Adrenal gland (tissue), 12 donors: ENCODE measurements around the gene NOXA1. TPM values are rescaled to one million over a fixed set of nuclear protein-coding genes. Genes with fewer than 3 reads are reported as not detected.

Experiments
- DNase-seq, 7 donors: peaks; one replicate each; pipeline ENCODE4 v3.0.0-alpha.2; 2019 to 2020
- H3K27ac ChIP-seq, 5 donors: fragments of 200-600 bp; sonication (generic) in 4 of 5; 1 replicate in 3 of 5; 2 replicates in 2 of 5; pipeline versions ENCODE4 v1.5.1 to v1.8.0; 2016 to 2020; ENCODE audit warnings: mild to moderate bottlenecking in 1 of 5
- H3K27me3 ChIP-seq: fragments of 200-600 bp; 2 replicates; pipeline ENCODE4 v1.8.0; 2021
- H3K36me3 ChIP-seq, 2 donors: fragments of 200-600 bp; replicated peaks in 1 of 2; 1 replicate in 1 of 2; 2 replicates in 1 of 2; pipeline versions ENCODE4 v1.5.1 to v1.8.0; 2018 to 2022
- H3K4me1 ChIP-seq, 2 donors: fragments of 200-600 bp; replicated peaks in 1 of 2; 1 replicate in 1 of 2; 2 replicates in 1 of 2; pipeline versions ENCODE4 v1.5.1 to v1.8.0; 2018 to 2021
- H3K4me3 ChIP-seq, 4 donors: fragments of 200-600 bp; sonication (generic) in 3 of 4; one replicate each; pipeline ENCODE4 v1.5.1; 2016 to 2018
- H3K9me3 ChIP-seq, 3 donors: fragments of 200-600 bp; sonication (generic) in 1 of 3; replicated peaks in 1 of 3; 1 replicate in 2 of 3; 2 replicates in 1 of 3; pipeline versions ENCODE4 v1.5.1 to v1.8.0; 2016 to 2021
- CTCF ChIP-seq, 6 experiments: fragments of 450-650 bp in 4 of 6; fragments of 200-600 bp in 2 of 6; sonication (generic) in 1 of 6; IDR thresholded peaks; 1 replicate in 5 of 6; 2 replicates in 1 of 6; pipeline versions ENCODE4 v1.5.1 to v1.8.0; 2016 to 2021; ENCODE audit warnings: antibody characterized with exemption in 6 of 6, mild to moderate bottlenecking in 2 of 6, moderate library complexity in 1 of 6
- POLR2A ChIP-seq, 2 donors: fragments of 450-650 bp; IDR thresholded peaks; one replicate each; pipeline ENCODE4 v1.6.1; 2017; ENCODE audit warnings: antibody characterized with exemption in 2 of 2, mild to moderate bottlenecking in 2 of 2, moderate library complexity in 1 of 2
- WGBS, 4 donors: extraction: QIAGEN DNeasy Blood & Tissue Kit in 2 of 4; methylation state at CpG; one replicate each; pipeline versions ENCODE4 v1.1.5 to v1.1.7; 2013 to 2017; 5-methylcytosine and 5-hydroxymethylcytosine counted together
- intact Hi-C, 2 donors: fragments of 100-400 bp; cut with DNase I; formaldehyde crosslinking; loops; one replicate each; pipeline versions ENCODE4 v1.14.1 to v1.15.0; 2022 to 2023
- polyA plus RNA-seq, 3 donors: library from polyadenylated mRNA; stranded (reverse); fragments of 200-250 nt in 2 of 3; fragments of 350-450 nt in 1 of 3; fragmentation: Illumina TruSeq in 1 of 3; extraction: RNeasy Lipid Tissue Mini Kit (QIAGEN cat#74804) in 1 of 3; gene quantifications; one replicate each; pipeline ENCODE4 v1.2.3, GENCODE V29; 2013 to 2014
- total RNA-seq, 9 donors: library from RNA; depleted of rRNA in 4 of 9; stranded (reverse); fragments of >200 nt in 4 of 9; fragments of 120-200 nt in 1 of 9; fragmentation: NEBNext Ultra II Directional in 1 of 9; extraction: Animal tissue kit (Norgen Biotek cat#: 25700) in 1 of 9; gene quantifications; one replicate each; pipeline versions ENCODE4 v1.1.0 to v1.2.4, GENCODE V29; 2013 to 2023
- donor health status: healthy with polysubstance abuse.
- donor health status: Bipolar disorder and iron deficiency.
- donor health status: DM: yes; HTN: yes; CAD: no.
- donor health status: DM: no; HTN: no; CAD: no.
- donor health status: DM: no; HTN: no; CAD: no.
- donor health status: DM: yes; HTN: yes; CAD: no.

NOXA1 gene
- total and polyA plus RNA-seq, 12 donors, result 2.9 to 50.7 (median 9.4) TPM; not detected in 1

- no peaks in the 10 kb centered on the region for H3K27me3 ChIP-seq
- peaks cover 15 to 23% of the 10 kb centered on the region in 2 donors for H3K4me1 ChIP-seq
- H3K27ac ChIP-seq, result no peak overlapping the region
- H3K9me3 ChIP-seq, result no peaks in the 10 kb centered on the region
- H3K36me3 ChIP-seq, result peaks cover 0 to 6% of the 10 kb centered on the region in 2 donors
- intact Hi-C loops, result no loop called here
- no peak for TF ChIP-seq CTCF (IDR thresholded peaks at IDR 0.05)
- no peak for TF ChIP-seq POLR2A (IDR thresholded peaks at IDR 0.05)
- WGBS, 4 donors, result 86 to 100% (median 93%) methylated on average over 8 to 21 of the region's 21 CpGs
- H3K4me3 ChIP-seq, result no peak overlapping the region
- DNase-seq, result peak in 3 of 7 donors; percentile 13 to 32 (median 25)
Observed at GRCh38 chr9:137461316-137461662, 38.1 kb downstream of the NOXA1 start.

GRCh38 chr9:137461663-137462395 is 38.6 kb downstream of the NOXA1 start:
- no peaks in the 10 kb centered on the region for H3K27me3 ChIP-seq
- peak in 6 of 7 donors; percentile 25 to 56 (median 40) for DNase-seq
- 60 to 86% (median 71%) methylated on average over 18 to 51 of the region's 52 CpGs for WGBS, 4 donors
- no peaks in the 10 kb centered on the region for H3K9me3 ChIP-seq
- no peak overlapping the region for H3K27ac ChIP-seq
- H3K4me1 ChIP-seq, result peaks cover 15 to 23% of the 10 kb centered on the region in 2 donors
- TF ChIP-seq POLR2A (IDR thresholded peaks at IDR 0.05), result no peak
- TF ChIP-seq CTCF (IDR thresholded peaks at IDR 0.05), result no peak
- H3K4me3 ChIP-seq, result no peak overlapping the region
- peaks cover 0 to 5% of the 10 kb centered on the region in 2 donors for H3K36me3 ChIP-seq
- intact Hi-C loops, result no loop called here

GRCh38 chr9:137462396-137462985 is 39.3 kb downstream of the NOXA1 start:
- Histone ChIP-seq H3K4me1 (peaks cover 15 to 23% of the 10 kb centered on the region in 2 donors), H3K9me3 (no peaks in the 10 kb centered on the region), H3K4me3 (no peak overlapping the region), H3K36me3 (no peaks in the 10 kb centered on the region), H3K27me3 (no peaks in the 10 kb centered on the region), H3K27ac (no peak overlapping the region)
- intact Hi-C loops, result no loop called here
- no peak for TF ChIP-seq CTCF (IDR thresholded peaks at IDR 0.05)
- TF ChIP-seq POLR2A (IDR thresholded peaks at IDR 0.05), result no peak
- WGBS, 4 donors, result 87 to 95% (median 94%) methylated on average over 7 to 25 of the region's 25 CpGs
- DNase-seq, result peak in 2 of 7 donors; percentile 21 to 24

- intact Hi-C loops, result no loop called here
- Histone ChIP-seq H3K9me3 (no peaks in the 10 kb centered on the region), H3K4me3 (no peak overlapping the region), H3K27ac (no peak overlapping the region), H3K36me3 (no peaks in the 10 kb centered on the region), H3K4me1 (peaks cover 12 to 22% of the 10 kb centered on the region in 2 donors), H3K27me3 (no peaks in the 10 kb centered on the region)
- TF ChIP-seq POLR2A (IDR thresholded peaks at IDR 0.05) (no peak), CTCF (IDR thresholded peaks at IDR 0.05) (no peak)
- 91 to 96% (median 94%) methylated on average over 18 to 30 of the region's 30 CpGs for WGBS, 4 donors
- peak in 2 of 7 donors; percentile 14 to 27 for DNase-seq
Observed at GRCh38 chr9:137462986-137463930, 40.1 kb downstream of the NOXA1 start.
